Neural progenitor cell (in vitro differentiated cells): ENCODE results near the gene FAM210B. TPM values are rescaled to one million over a fixed set of nuclear protein-coding genes. Genes with fewer than 3 reads are reported as not detected.

Experiments used
- DNase-seq: peaks from one replicate; pipeline ENCODE4 v3.0.0-alpha.2; 2016; ENCODE audit warnings: low spot score
- H2AFZ ChIP-seq: fragments of 200-600 bp; sonication (generic); replicated peaks from 2 replicates; pipeline ENCODE4 v1.6.1; 2016; ENCODE audit warnings: antibody characterized with exemption
- H3F3A ChIP-seq: fragments of 200-600 bp; sonication (generic); 2 replicates; pipeline ENCODE4 v1.6.1; 2016; ENCODE audit warnings: antibody characterized with exemption, low read depth
- H3K27ac ChIP-seq: fragments of 200-600 bp; sonication (generic); 2 replicates; pipeline ENCODE4 v1.5.1; 2016; ENCODE audit warnings: mild to moderate bottlenecking
- H3K27me3 ChIP-seq: fragments of 200-600 bp; sonication (generic); 2 replicates; pipeline ENCODE4 v1.6.1; 2016; ENCODE audit warnings: mild to moderate bottlenecking, moderate library complexity
- H3K36me3 ChIP-seq: fragments of 200-600 bp; sonication (generic); 2 replicates; pipeline ENCODE4 v1.5.1; 2016
- H3K4me1 ChIP-seq: fragments of 200-600 bp; sonication (generic); 2 replicates; pipeline ENCODE4 v1.6.1; 2016; ENCODE audit warnings: mixed run types
- H3K4me2 ChIP-seq: fragments of 200-600 bp; sonication (generic); 2 replicates; pipeline ENCODE4 v1.6.1; 2016
- H3K4me3 ChIP-seq: fragments of 200-600 bp; sonication (generic); 2 replicates; pipeline ENCODE4 v1.5.1; 2016
- H3K79me2 ChIP-seq: fragments of 200-600 bp; sonication (generic); 2 replicates; pipeline ENCODE4 v1.6.1; 2016; ENCODE audit warnings: low read depth
- H3K9ac ChIP-seq: fragments of 200-600 bp; sonication (generic); 2 replicates; pipeline ENCODE4 v1.6.1; 2016
- H3K9me3 ChIP-seq: fragments of 200-600 bp; sonication (generic); 2 replicates; pipeline ENCODE4 v1.5.1; 2016; ENCODE audit warnings: low read depth
- H4K20me1 ChIP-seq: fragments of 200-600 bp; sonication (generic); 2 replicates; pipeline ENCODE4 v1.6.1; 2016; ENCODE audit warnings: low read depth
- H3K27ac Mint-ChIP-seq: 3 replicates; pipeline ENCODE4 v1.8.0; 2021; ENCODE audit warnings: mixed read lengths
- H3K27me3 Mint-ChIP-seq: 2 replicates; pipeline ENCODE4 v1.8.0; 2022; ENCODE audit warnings: low read depth, mild to moderate bottlenecking, inconsistent platforms, moderate library complexity, mixed read lengths; ENCODE audit not compliant: insufficient read depth
- H3K36me3 Mint-ChIP-seq: 3 replicates; pipeline ENCODE4 v1.8.0; 2021; ENCODE audit warnings: mixed read lengths
- H3K4me1 Mint-ChIP-seq: 3 replicates; pipeline ENCODE4 v1.8.0; 2021; ENCODE audit warnings: mixed read lengths
- H3K4me3 Mint-ChIP-seq: 3 replicates; pipeline ENCODE4 v1.8.0; 2021; ENCODE audit warnings: mild to moderate bottlenecking, moderate library complexity, mixed read lengths
- H3K9me3 Mint-ChIP-seq: 3 replicates; pipeline ENCODE4 v1.8.0; 2020; ENCODE audit warnings: mixed read lengths
- EZH2 ChIP-seq: fragments of 200-600 bp; sonication (generic); IDR thresholded peaks from 2 replicates; pipeline ENCODE4 v1.6.1; 2017; ENCODE audit warnings: antibody characterized with exemption, mild to moderate bottlenecking, moderate library complexity
- EZH2phosphoT487 ChIP-seq: fragments of 200-600 bp; sonication (generic); IDR thresholded peaks from 2 replicates; pipeline ENCODE4 v1.6.1; 2017; ENCODE audit warnings: antibody characterized with exemption
- total RNA-seq: library from RNA; depleted of rRNA; stranded (reverse); fragments of >200 nt; gene quantifications from 2 replicates; pipeline ENCODE4 v1.2.3, GENCODE V29; 2015; ENCODE audit warnings: low replicate concordance
- TF ChIP-seq, protein P1 (sequence below): fragments of 200-600 bp; sonication (generic); IDR thresholded peaks from 2 replicates; pipeline ENCODE4 v1.5.1; 2017; ENCODE audit warnings: antibody characterized with exemption, mild to moderate bottlenecking

Gene FAM210B
- total RNA-seq, 1 donor from 2014 or later: 26.7 TPM

- TF ChIP-seq EZH2phosphoT487: no peak
- no peak for TF ChIP-seq EZH2
- TF ChIP-seq, protein P1, sequence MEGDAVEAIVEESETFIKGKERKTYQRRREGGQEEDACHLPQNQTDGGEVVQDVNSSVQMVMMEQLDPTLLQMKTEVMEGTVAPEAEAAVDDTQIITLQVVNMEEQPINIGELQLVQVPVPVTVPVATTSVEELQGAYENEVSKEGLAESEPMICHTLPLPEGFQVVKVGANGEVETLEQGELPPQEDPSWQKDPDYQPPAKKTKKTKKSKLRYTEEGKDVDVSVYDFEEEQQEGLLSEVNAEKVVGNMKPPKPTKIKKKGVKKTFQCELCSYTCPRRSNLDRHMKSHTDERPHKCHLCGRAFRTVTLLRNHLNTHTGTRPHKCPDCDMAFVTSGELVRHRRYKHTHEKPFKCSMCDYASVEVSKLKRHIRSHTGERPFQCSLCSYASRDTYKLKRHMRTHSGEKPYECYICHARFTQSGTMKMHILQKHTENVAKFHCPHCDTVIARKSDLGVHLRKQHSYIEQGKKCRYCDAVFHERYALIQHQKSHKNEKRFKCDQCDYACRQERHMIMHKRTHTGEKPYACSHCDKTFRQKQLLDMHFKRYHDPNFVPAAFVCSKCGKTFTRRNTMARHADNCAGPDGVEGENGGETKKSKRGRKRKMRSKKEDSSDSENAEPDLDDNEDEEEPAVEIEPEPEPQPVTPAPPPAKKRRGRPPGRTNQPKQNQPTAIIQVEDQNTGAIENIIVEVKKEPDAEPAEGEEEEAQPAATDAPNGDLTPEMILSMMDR: no peak
- H3K4me2 ChIP-seq: no peak overlapping the region
- Mint-ChIP-seq H3K9me3 (no peaks in the 10 kb centered on the region), H3K27ac (no peak overlapping the region), H3K4me1 (peaks cover 25% of the 10 kb centered on the region), H3K4me3 (no peak overlapping the region), H3K36me3 (peaks cover 15% of the 10 kb centered on the region), H3K27me3 (peaks cover 3% of the 10 kb centered on the region)
- H3K4me1 ChIP-seq: peaks cover 20% of the 10 kb centered on the region
- no peaks in the 10 kb centered on the region for H3K79me2 ChIP-seq
- no peak overlapping the region for H3K9ac ChIP-seq
- H3K4me3 ChIP-seq: no peak overlapping the region
- H3K27me3 ChIP-seq: peaks cover 15% of the 10 kb centered on the region
- peaks cover 9% of the 10 kb centered on the region for H4K20me1 ChIP-seq
- DNase-seq: no peak
- H3F3A ChIP-seq: peaks cover 18% of the 10 kb centered on the region
- no peaks in the 10 kb centered on the region for H3K9me3 ChIP-seq
- no peak overlapping the region for H2AFZ ChIP-seq
- no peaks in the 10 kb centered on the region for H3K36me3 ChIP-seq
- H3K27ac ChIP-seq: no peak overlapping the region
These were observed 4.1 kb downstream of the FAM210B start for GRCh38 chr20:56362833-56363413.

DNA sequence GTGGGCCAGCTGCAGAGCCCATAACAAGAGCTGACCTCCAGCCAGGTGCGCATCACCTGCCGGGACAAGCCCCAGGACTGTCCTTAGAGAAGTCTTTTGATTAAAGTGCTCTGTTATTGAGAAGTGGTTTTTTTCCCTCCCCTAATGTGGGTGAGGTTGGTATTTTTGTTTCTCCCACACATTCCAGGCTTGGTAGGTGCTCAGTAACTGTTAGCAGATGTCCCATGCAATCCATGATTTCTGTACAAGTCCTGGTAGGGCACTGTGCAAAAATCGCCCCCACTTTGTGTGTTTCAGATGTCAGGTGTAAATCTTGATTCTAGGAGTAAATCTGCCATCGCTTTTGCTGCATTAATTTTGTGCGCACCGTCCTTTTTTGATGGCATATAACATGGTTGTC is 4.7 kb downstream of the FAM210B start:
- H3K4me3 ChIP-seq: no peak overlapping the region
- peaks cover 20% of the 10 kb centered on the region for H3K4me1 Mint-ChIP-seq
- no peaks in the 10 kb centered on the region for H3K79me2 ChIP-seq
- H3K4me1 ChIP-seq: peaks cover 15% of the 10 kb centered on the region
- TF ChIP-seq EZH2 (no peak), EZH2phosphoT487 (no peak)
- TF ChIP-seq, protein P1: no peak
- H3K27me3 ChIP-seq: peaks cover 15% of the 10 kb centered on the region
- peaks cover 24% of the 10 kb centered on the region for H3F3A ChIP-seq
- peaks cover 9% of the 10 kb centered on the region for H4K20me1 ChIP-seq
- no peaks in the 10 kb centered on the region for H3K36me3 ChIP-seq
- H2AFZ ChIP-seq: no peak overlapping the region
- DNase-seq: no peak
- no peaks in the 10 kb centered on the region for H3K9me3 ChIP-seq
- H3K9ac ChIP-seq: no peak overlapping the region
- no peak overlapping the region for H3K4me3 Mint-ChIP-seq
- no peaks in the 10 kb centered on the region for H3K9me3 Mint-ChIP-seq
- H3K36me3 Mint-ChIP-seq: peaks cover 16% of the 10 kb centered on the region
- H3K27ac Mint-ChIP-seq: no peak overlapping the region
- H3K4me2 ChIP-seq: no peak overlapping the region
- H3K27ac ChIP-seq: no peak overlapping the region
- peaks cover 3% of the 10 kb centered on the region for H3K27me3 Mint-ChIP-seq

DNA sequence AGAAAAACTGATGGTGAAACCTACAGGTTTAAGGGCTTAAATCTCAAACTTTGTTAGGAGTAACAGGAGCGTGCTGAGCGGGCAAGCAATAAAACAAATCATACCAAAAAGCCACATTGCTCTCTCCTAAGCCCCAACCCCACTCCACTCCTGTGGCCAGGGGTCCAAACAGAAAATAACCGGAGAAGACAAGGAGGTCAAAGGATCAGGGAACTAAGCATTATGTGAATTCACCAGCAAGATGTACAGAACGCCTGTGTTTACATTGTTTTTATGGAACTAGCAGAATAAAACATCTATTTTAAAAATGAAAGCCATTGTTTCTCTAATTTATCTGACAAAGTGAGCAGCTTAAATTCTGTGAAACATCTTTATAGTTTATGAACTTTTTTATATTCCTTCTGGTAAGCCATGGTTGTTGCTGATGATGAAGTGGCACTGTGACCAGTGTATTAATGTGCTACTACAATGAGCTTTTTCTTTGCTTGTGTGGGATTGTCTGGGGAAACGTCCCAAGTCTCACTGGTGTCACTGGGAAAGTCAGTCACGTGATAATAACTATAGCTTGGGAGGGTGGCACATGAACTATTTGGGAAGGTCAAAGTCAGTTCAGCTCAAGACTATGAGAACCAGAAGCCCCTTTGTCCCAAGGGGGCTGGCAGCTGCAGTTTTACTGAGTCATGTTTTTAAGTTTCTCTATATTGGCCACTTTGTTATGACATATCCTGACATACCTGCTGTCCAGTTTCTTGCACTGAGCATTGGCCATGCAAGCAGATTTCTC is 9.8 kb downstream of the FAM210B start:
- Histone ChIP-seq H3K4me3 (no peak overlapping the region), H3K4me1 (no peaks in the 10 kb centered on the region), H3K79me2 (peaks cover 19% of the 10 kb centered on the region), H3K4me2 (no peak overlapping the region), H3K36me3 (no peaks in the 10 kb centered on the region), H3K27ac (no peak overlapping the region), H3F3A (peaks cover 16% of the 10 kb centered on the region), H4K20me1 (peaks cover 23% of the 10 kb centered on the region), H3K27me3 (no peaks in the 10 kb centered on the region), H3K9me3 (no peaks in the 10 kb centered on the region), H3K9ac (no peak overlapping the region), H2AFZ (no peak overlapping the region)
- H3K36me3 Mint-ChIP-seq: peaks cover 33% of the 10 kb centered on the region
- no peak for DNase-seq
- no peak overlapping the region for H3K27ac Mint-ChIP-seq
- H3K27me3 Mint-ChIP-seq: no peaks in the 10 kb centered on the region
- TF ChIP-seq EZH2phosphoT487 (no peak), EZH2 (no peak)
- TF ChIP-seq, protein P1: no peak
- H3K4me1 Mint-ChIP-seq: no peaks in the 10 kb centered on the region
- H3K9me3 Mint-ChIP-seq: no peaks in the 10 kb centered on the region
- H3K4me3 Mint-ChIP-seq: no peak overlapping the region
